HepG2 (cell line): Measurements from ENCODE around the gene WWC2. TPM values are rescaled to one million over a fixed set of nuclear protein-coding genes. Genes with fewer than 3 reads are reported as not detected.
A peak's percentile ranks its signal among the peaks of the same experiment; 100 is the strongest.
"Not testable (repeated sequence)": the region's sequence is repeated elsewhere in the genome, so short reads cannot be mapped to it uniquely, and the experiment has no call there.

Experiments
- ATAC-seq: fragments of 200-7000 bp; cut with Tn5 transposase; 3 replicates; pipeline ENCODE4 v1.9.1; 2020; ENCODE audit warnings: mild to moderate bottlenecking, moderate library complexity
- BruUV-seq: library from RNA; stranded (reverse); fragments of 400-500 nt; replicated peaks from 2 replicates; lab custom pipeline; 2021; lab: Mats Ljungman, UMichigan
- CTCF ChIA-PET: fragments of 300-600 bp; formaldehyde crosslinking; extraction: SDS; loops from one replicate; lab custom pipeline; 2021; ENCODE audit warnings: low total read pairs, inconsistent platforms, low intra/inter-chr PET ratio; lab: Yijun Ruan, JAX
- POLR2A ChIA-PET: fragments of 350-600 bp; sonication (Branson Sonifier 250); formaldehyde crosslinking; loops from one replicate; lab custom pipeline; 2020; ENCODE audit warnings: antibody characterized with exemption, inconsistent platforms; lab: Yijun Ruan, JAX
- DNase-seq: peaks from one replicate; pipeline ENCODE4 v3.0.0-alpha.2; 2015; ENCODE audit warnings: low spot score
- FAIRE-seq: peaks from 3 replicates; lab custom pipeline; 2011; peaks lifted over from hg19 to GRCh38; lab: Jason Lieb, UNC
- H2AFZ ChIP-seq: one replicate; pipeline ENCODE4 v1.6.1; 2011; ENCODE audit warnings: low read length, inconsistent platforms
- H3K27ac ChIP-seq: fragments of 300-600 bp; 3 replicates; pipeline ENCODE4 v1.8.0; 2011; ENCODE audit warnings: mixed run types, mild to moderate bottlenecking, mixed read lengths, low read length, inconsistent platforms; ENCODE audit not compliant: insufficient read depth; ENCODE audit errors: extremely low read length
- H3K27me3 ChIP-seq, 2 experiments: fragments of 200-600 bp in 1 of 2; 2 replicates in 1 of 2; 3 replicates in 1 of 2; pipeline versions ENCODE4 v1.6.0 to v1.8.0; 2011; ENCODE audit warnings: low read length in 2 of 2, mild to moderate bottlenecking in 2 of 2, moderate library complexity in 2 of 2, inconsistent platforms in 1 of 2; ENCODE audit not compliant: insufficient read depth in 2 of 2, control insufficient read depth in 1 of 2
- H3K36me3 ChIP-seq, 2 experiments: fragments of 200-600 bp in 1 of 2; replicated peaks in 1 of 2; 2 replicates in 1 of 2; 3 replicates in 1 of 2; pipeline versions ENCODE4 v1.5.1 to v1.8.0; 2011; ENCODE audit warnings: low read length in 2 of 2, inconsistent platforms in 1 of 2; ENCODE audit not compliant: insufficient read depth in 2 of 2, control insufficient read depth in 1 of 2
- H3K4me1 ChIP-seq: 2 replicates; pipeline ENCODE4 v1.5.1; 2012; ENCODE audit warnings: low read length, inconsistent platforms; ENCODE audit not compliant: insufficient read depth
- H3K4me2 ChIP-seq: 2 replicates; pipeline ENCODE4 v1.6.0; 2011; ENCODE audit warnings: low read depth, low read length, inconsistent platforms
- H3K4me3 ChIP-seq, 3 experiments: fragments of 200-600 bp in 1 of 3; sonication (generic), shearing (Covaris generic) in 1 of 3; replicated peaks in 1 of 3; 2 replicates each; pipeline ENCODE4 v1.5.1; 2011 to 2016; ENCODE audit warnings: low read length in 3 of 3, inconsistent platforms in 2 of 3, low read depth in 2 of 3, mild to moderate bottlenecking in 2 of 3, control low read depth in 1 of 3, mixed read lengths in 1 of 3; ENCODE audit not compliant: insufficient read depth in 1 of 3
- H3K79me2 ChIP-seq: one replicate; pipeline ENCODE4 v1.6.1; 2011; ENCODE audit warnings: low read length, inconsistent platforms; ENCODE audit not compliant: insufficient read depth
- H3K9ac ChIP-seq: 2 replicates; pipeline ENCODE4 v1.6.0; 2011; ENCODE audit warnings: mild to moderate bottlenecking, low read depth, low read length, inconsistent platforms; ENCODE audit not compliant: insufficient read depth
- H3K9me3 ChIP-seq: 2 replicates; pipeline ENCODE4 v1.5.1; 2012; ENCODE audit warnings: mild to moderate bottlenecking, low read length
- H4K20me1 ChIP-seq: 2 replicates; pipeline ENCODE4 v1.6.0; 2011; ENCODE audit warnings: inconsistent platforms, mild to moderate bottlenecking, low read length, moderate library complexity; ENCODE audit not compliant: insufficient read depth
- PAWR ChIP-seq: sonication (generic); formaldehyde crosslinking; IDR thresholded peaks from 2 replicates; pipeline ENCODE4 v1.4.0; 2020; ENCODE audit warnings: missing genetic modification reagents, mild to moderate bottlenecking, borderline replicate concordance
- ZNF121 ChIP-seq: sonication (generic); formaldehyde crosslinking; IDR thresholded peaks from 2 replicates; pipeline ENCODE4 v1.5.0; 2020; ENCODE audit warnings: mild to moderate bottlenecking, missing genetic modification reagents
- ZNF569 ChIP-seq: sonication (generic); formaldehyde crosslinking; IDR thresholded peaks from 2 replicates; pipeline ENCODE4 v1.5.0; 2020; ENCODE audit warnings: mild to moderate bottlenecking, missing genetic modification reagents, moderate library complexity, borderline replicate concordance
- WGBS: methylation state at CpG from one replicate; pipeline ENCODE4 v1.1.6; 2017; ENCODE audit warnings: low lambda C conversion rate; 5-methylcytosine and 5-hydroxymethylcytosine counted together
- in situ Hi-C: cut with HindIII; loops from 2 replicates; pipeline ENCODE4 v1.10.0; 2017; ENCODE audit warnings: low pct_unique_long_range_greater_than_20kb; ENCODE audit not compliant: extremely low pct_ligation_motif_present
- intact Hi-C: fragments of 100-400 bp; cut with micrococcal nuclease; formaldehyde crosslinking; loops from one replicate; pipeline ENCODE4 v1.10.0; 2022; ENCODE audit not compliant: unreplicated experiment
- polyA plus RNA-seq, 8 experiments: library from polyadenylated mRNA; depleted of rRNA in 3 of 8; stranded (reverse) in 7 of 8; unstranded in 1 of 8; fragments of >200 nt; fragmentation: Illumina TruSeq in 4 of 8; extraction: Trizol in 4 of 8; gene quantifications; 2 replicates each; pipeline versions ENCODE4 v1.2.1 to v1.2.3, GENCODE V29; 2011 to 2016; ENCODE audit warnings: low read depth in 4 of 8, missing spikeins in 1 of 8, mixed read lengths in 1 of 8; ENCODE audit not compliant: insufficient read depth in 1 of 8
- total RNA-seq, 5 experiments: library from RNA; depleted of rRNA; stranded (reverse); fragments of >200 nt; fragmentation: Illumina TruSeq; extraction: Trizol; gene quantifications; 2 replicates each; pipeline ENCODE4 v1.2.3, GENCODE V29; 2016; ENCODE audit warnings: low read depth in 1 of 5

Gene WWC2
- total and polyA plus RNA-seq, 2 of the 13 experiments (the other 11 are each of a cell fraction or from before 2014, with no cell fraction given), result 40.0 to 50.1 TPM

DNA sequence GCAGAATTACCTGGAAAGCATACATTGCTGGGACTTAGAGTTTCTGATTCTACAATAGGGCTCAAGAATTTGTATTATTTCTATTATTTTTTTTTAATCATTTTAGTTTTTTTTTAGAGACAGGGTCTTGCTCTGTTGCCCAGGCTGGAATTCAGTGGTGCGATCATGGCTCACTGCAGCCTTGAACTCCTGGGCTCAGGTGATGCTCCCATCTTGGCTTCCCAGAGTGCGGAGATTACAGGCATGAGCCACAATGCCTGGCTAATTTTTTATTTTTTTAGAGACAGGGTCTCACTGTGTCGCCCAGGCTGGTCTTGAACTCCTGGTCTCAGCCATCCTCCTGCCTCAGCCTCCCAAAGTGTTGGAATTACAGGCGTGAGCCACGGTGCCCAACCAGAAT lies 92.6 kb downstream of the WWC2 start:
- Histone ChIP-seq H3K27me3 (no peaks in the 10 kb centered on the region), H2AFZ (no peak overlapping the region), H3K4me3 (no peak overlapping the region), H3K79me2 (peaks cover 49% of the 10 kb centered on the region), H3K9me3 (no peaks in the 10 kb centered on the region), H3K27ac (no peak overlapping the region), H3K9ac (no peak overlapping the region), H4K20me1 (peaks cover 26% of the 10 kb centered on the region), H3K36me3 (peaks cover 7 to 22% of the 10 kb centered on the region in 2 experiments), H3K4me2 (no peak overlapping the region), H3K4me1 (peaks cover 45% of the 10 kb centered on the region)
- FAIRE-seq, result no peak
- TF ChIP-seq ZNF121 (CRISPR knock-in tag) (peak; percentile 68), ZNF569 (CRISPR knock-in tag) (no peak)
- 99% methylated on average over 4 of the region's 5 CpGs for WGBS
- ChIA-PET CTCF (no interaction called here), POLR2A (no interaction called here)
- no peak for DNase-seq
- intact Hi-C loops (loop anchor here (1.0 to 2.0 kb wide), 2 partner anchors 16 to 37 kb away; no protein-coding TSS in a partner anchor), in situ Hi-C loops (no loop called here)
- BruUV-seq, result no TSS peak
- no peak for ATAC-seq

GRCh38 chr4:183192571-183192970 lies 93.5 kb downstream of the WWC2 start:
- no peak overlapping the region for H3K4me3 ChIP-seq
- BruUV-seq, result no TSS peak
- no peak overlapping the region for H3K9ac ChIP-seq
- peaks cover 7 to 20% of the 10 kb centered on the region in 2 experiments for H3K36me3 ChIP-seq
- WGBS, result 98% methylated on average over 2 of the region's 2 CpGs
- H3K4me2 ChIP-seq, result no peak overlapping the region
- intact Hi-C loops, result loop anchor here (2.0 kb wide), 1 partner anchor 38 kb away; no protein-coding TSS in a partner anchor
- DNase-seq, result no peak
- peaks cover 26% of the 10 kb centered on the region for H4K20me1 ChIP-seq
- H3K79me2 ChIP-seq, result peaks cover 45% of the 10 kb centered on the region
- no peak for FAIRE-seq
- H2AFZ ChIP-seq, result no peak overlapping the region
- no peaks in the 10 kb centered on the region for H3K9me3 ChIP-seq
- ChIA-PET CTCF (no interaction called here), POLR2A (no interaction called here)
- in situ Hi-C loops, result no loop called here
- H3K27me3 ChIP-seq, result no peaks in the 10 kb centered on the region
- TF ChIP-seq PAWR, result no peak
- no peak for ATAC-seq
- H3K4me1 ChIP-seq, result peaks cover 45% of the 10 kb centered on the region
- H3K27ac ChIP-seq, result no peak overlapping the region

GRCh38 chr4:183193730-183194338 lies 94.8 kb downstream of the WWC2 start:
- Histone ChIP-seq H3K4me1 (peaks cover 45% of the 10 kb centered on the region), H3K79me2 (peaks cover 47% of the 10 kb centered on the region), H4K20me1 (peaks cover 26% of the 10 kb centered on the region), H3K36me3 (peaks cover 10 to 26% of the 10 kb centered on the region in 2 experiments)
- CTCF ChIA-PET, H3K9me3 ChIP-seq, POLR2A ChIA-PET, H2AFZ ChIP-seq, ATAC-seq, DNase-seq, in situ Hi-C loops, H3K27me3 ChIP-seq, H3K9ac ChIP-seq, H3K4me3 ChIP-seq, BruUV-seq, H3K27ac ChIP-seq, FAIRE-seq, H3K4me2 ChIP-seq: not testable (repeated sequence)
- 83% methylated on average over 6 of the region's 6 CpGs for WGBS
- intact Hi-C loops, result loop anchor here (2.0 kb wide), 1 partner anchor 39 kb away; no protein-coding TSS in a partner anchor
